PFSK-1 (cell line): ENCODE results near the gene ITGA6.

Source experiments
- FOXP2 ChIP-seq: optimal IDR thresholded peaks from 2 replicates; pipeline ENCODE3; 2011; ENCODE audit warnings: borderline replicate concordance, control low read depth, inconsistent platforms; ENCODE audit not compliant: insufficient read depth; ENCODE audit errors: extremely low read length, extremely low read depth
- POLR2AphosphoS5 ChIP-seq: IDR thresholded peaks from 2 replicates; pipeline ENCODE4 v1.6.1; 2012; ENCODE audit warnings: low read depth, mild to moderate bottlenecking, control low read depth, low read length, moderate library complexity
- SIN3A ChIP-seq: IDR thresholded peaks from 2 replicates; pipeline ENCODE4 v1.6.1; 2012; ENCODE audit warnings: mild to moderate bottlenecking, low read length, moderate library complexity, borderline replicate concordance; ENCODE audit not compliant: insufficient read depth
- TAF1 ChIP-seq: IDR thresholded peaks from 2 replicates; pipeline ENCODE4 v1.6.1; 2012; ENCODE audit warnings: low read length, control low read depth, borderline replicate concordance; ENCODE audit not compliant: insufficient read depth
- TF ChIP-seq, protein P1 (sequence below), 2 experiments: IDR thresholded peaks; 2 replicates each; pipeline versions ENCODE4 v1.6.1 to v1.8.0; 2011 to 2012; ENCODE audit warnings: low read depth in 2 of 2, low read length in 2 of 2, control low read depth in 1 of 2, inconsistent platforms in 1 of 2, mild to moderate bottlenecking in 1 of 2, moderate library complexity in 1 of 2; ENCODE audit not compliant: insufficient read depth in 1 of 2

ITGA6 gene

DNA sequence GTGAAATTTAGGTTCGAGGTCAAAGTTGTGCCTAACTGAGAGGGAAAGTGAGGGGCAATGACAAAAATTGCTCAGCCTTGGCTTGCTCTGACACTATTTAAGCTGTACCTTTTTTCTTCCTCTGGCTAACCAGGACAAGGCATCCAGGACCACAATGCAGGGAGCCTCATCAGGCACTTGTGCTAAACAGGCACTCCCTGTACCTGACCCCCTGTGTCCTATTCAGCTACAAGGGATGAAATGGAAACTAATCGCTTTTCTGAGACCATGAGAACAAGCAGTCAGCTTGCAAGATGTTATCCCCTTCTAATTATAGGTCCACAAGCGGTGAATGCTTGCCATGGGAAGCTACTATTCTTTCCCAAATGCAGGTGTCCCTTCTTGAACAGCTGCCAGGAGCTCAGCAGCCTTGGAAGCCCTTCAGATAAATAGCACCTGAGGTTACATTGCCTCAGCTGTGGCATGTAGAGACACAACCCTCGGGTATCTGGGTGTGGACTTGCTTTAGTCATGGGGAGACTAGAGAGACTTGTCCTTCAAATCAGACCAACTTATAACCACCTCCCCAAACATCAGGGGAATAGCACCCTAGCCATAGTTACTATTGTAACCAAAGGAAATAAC is 19.1 kb upstream of the ITGA6 start:
- TF ChIP-seq, protein P1, sequence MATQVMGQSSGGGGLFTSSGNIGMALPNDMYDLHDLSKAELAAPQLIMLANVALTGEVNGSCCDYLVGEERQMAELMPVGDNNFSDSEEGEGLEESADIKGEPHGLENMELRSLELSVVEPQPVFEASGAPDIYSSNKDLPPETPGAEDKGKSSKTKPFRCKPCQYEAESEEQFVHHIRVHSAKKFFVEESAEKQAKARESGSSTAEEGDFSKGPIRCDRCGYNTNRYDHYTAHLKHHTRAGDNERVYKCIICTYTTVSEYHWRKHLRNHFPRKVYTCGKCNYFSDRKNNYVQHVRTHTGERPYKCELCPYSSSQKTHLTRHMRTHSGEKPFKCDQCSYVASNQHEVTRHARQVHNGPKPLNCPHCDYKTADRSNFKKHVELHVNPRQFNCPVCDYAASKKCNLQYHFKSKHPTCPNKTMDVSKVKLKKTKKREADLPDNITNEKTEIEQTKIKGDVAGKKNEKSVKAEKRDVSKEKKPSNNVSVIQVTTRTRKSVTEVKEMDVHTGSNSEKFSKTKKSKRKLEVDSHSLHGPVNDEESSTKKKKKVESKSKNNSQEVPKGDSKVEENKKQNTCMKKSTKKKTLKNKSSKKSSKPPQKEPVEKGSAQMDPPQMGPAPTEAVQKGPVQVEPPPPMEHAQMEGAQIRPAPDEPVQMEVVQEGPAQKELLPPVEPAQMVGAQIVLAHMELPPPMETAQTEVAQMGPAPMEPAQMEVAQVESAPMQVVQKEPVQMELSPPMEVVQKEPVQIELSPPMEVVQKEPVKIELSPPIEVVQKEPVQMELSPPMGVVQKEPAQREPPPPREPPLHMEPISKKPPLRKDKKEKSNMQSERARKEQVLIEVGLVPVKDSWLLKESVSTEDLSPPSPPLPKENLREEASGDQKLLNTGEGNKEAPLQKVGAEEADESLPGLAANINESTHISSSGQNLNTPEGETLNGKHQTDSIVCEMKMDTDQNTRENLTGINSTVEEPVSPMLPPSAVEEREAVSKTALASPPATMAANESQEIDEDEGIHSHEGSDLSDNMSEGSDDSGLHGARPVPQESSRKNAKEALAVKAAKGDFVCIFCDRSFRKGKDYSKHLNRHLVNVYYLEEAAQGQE (IDR thresholded peaks at IDR 0.05; ENCODE audit: insufficient read depth in 1 of 2, low read depth in 2 of 2, low read length in 2 of 2) = no peak
- TF ChIP-seq POLR2AphosphoS5 = no peak
- TF ChIP-seq TAF1 = no peak
- TF ChIP-seq SIN3A = no peak
- no peak for TF ChIP-seq FOXP2

DNA sequence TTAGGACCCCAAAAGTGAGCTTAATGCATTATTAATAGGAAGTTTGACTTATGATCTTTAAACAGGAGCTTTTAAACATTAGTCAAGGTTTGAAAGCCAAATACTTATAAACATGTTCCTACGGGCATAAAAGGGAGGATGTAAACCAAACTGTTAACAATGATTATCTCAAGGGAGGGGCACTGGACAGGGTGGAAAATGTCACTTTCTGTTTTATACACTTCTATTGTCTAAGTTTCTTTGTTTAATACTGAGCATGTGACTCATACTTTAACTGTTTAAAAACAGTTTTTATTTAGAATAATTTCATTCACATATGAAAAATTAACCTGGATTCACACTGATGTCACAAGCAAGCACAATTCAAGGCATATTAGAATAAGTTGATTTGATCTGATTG is 18.3 kb upstream of the ITGA6 start:
- TF ChIP-seq FOXP2 (no peak), TAF1 (no peak), POLR2AphosphoS5 (no peak), SIN3A (no peak)
- TF ChIP-seq, protein P1 (IDR thresholded peaks at IDR 0.05; ENCODE audit: insufficient read depth in 1 of 2, low read depth in 2 of 2, low read length in 2 of 2) = no peak

DNA sequence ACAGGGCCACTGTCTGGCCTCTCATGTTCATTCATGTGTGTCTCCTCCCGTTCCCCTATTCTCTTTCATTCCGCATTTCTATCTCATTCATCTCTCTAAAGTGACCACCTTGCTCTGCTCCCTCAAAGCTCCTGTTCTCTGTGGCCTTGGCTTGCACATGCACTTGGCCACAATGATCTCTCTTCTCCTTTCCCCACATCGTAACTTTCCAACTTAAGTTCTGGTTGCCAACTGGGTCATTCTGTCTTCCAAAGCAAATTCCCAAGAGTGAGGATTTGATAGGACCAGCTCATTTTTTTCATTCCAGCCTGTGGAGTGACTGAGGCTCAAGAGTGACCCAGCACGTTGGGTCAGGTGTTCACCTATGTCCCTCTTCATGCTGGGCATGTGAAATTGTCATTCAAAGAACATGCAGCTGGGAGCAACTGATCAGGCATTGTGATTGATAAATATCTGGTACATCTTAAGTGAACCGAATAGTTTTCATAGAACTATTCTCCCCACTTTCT is 14.3 kb upstream of the ITGA6 start:
- TF ChIP-seq POLR2AphosphoS5 = no peak
- TF ChIP-seq, protein P1 (IDR thresholded peaks at IDR 0.05; ENCODE audit: insufficient read depth in 1 of 2, low read depth in 2 of 2, low read length in 2 of 2) = no peak
- no peak for TF ChIP-seq FOXP2
- TF ChIP-seq SIN3A = no peak
- TF ChIP-seq TAF1 = no peak

DNA sequence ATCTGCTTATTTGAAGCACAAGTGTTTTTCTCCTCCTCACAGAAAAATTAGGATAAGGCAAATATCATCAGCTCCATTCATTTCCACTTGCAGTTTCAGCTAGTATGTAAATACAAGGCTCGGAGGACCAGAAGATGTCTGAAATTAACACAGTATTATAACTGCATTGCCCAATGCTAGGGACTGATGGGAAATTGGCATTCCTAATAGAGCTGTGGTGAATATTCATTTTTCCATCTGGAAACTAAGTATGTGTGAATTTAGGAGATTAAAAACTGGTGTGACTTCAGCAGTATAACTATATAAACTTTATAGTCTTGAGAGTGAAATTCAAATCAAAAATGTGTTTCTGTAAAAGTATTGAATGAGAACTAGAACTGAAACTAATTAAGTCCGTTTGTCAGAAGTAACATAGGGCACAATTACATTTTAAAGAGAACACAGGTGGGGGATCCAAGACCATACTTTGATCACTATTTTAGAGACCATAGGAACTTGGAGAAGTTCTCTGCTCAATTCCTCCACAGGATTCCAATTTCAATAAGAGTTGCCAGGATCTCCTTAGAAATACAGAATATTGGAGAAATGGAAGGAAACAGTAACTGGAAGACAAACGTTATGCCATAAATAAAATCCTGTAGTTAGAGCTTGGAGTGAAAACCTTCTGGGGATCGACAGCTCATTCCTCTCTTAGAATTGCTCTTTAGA is 12.1 kb upstream of the ITGA6 start:
- TF ChIP-seq FOXP2 (no peak), TAF1 (no peak), SIN3A (no peak), POLR2AphosphoS5 (no peak)
- TF ChIP-seq, protein P1 (IDR thresholded peaks at IDR 0.05; ENCODE audit: insufficient read depth in 1 of 2, low read depth in 2 of 2, low read length in 2 of 2) = no peak

DNA sequence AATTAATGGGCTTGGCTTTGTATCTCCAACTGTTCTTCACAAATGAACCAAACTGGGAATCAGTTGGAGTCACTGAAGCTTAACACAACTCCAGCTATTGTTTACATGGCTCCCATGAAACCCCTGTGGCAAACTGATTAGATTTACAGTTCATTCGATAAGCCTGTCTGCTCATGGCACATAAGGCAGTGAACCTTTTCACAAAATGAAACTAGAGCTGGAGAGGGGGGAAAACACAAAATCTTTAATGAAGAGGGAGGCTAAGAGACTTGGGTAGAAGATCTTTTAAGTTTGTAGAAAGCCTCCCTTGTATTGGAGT is 11.6 kb upstream of the ITGA6 start:
- TF ChIP-seq SIN3A (no peak), FOXP2 (no peak), POLR2AphosphoS5 (no peak), TAF1 (no peak)
- TF ChIP-seq, protein P1 (IDR thresholded peaks at IDR 0.05; ENCODE audit: insufficient read depth in 1 of 2, low read depth in 2 of 2, low read length in 2 of 2) = no peak
